Gastroesophageal sphincter (tissue), 3 donors: ENCODE measurements around the gene TMEM208.

Experiments
- EP300 ChIP-seq: sonication (generic); formaldehyde crosslinking; IDR thresholded peaks from one replicate; pipeline ENCODE4 v1.6.1; 2017; ENCODE audit warnings: antibody characterized with exemption, mild to moderate bottlenecking
- POLR2A ChIP-seq, 2 donors: fragments of 450-650 bp; IDR thresholded peaks; one replicate each; pipeline ENCODE4 v1.6.1; 2017; ENCODE audit warnings: antibody characterized with exemption in 2 of 2, mild to moderate bottlenecking in 2 of 2, moderate library complexity in 1 of 2
- TF ChIP-seq, protein P1 (sequence below), 4 experiments: fragments of 200-600 bp in 2 of 4; fragments of 450-650 bp in 2 of 4; sonication (generic) in 1 of 4; IDR thresholded peaks; one replicate each; pipeline ENCODE4 v1.5.1; 2017 to 2019; ENCODE audit warnings: antibody characterized with exemption in 4 of 4, mild to moderate bottlenecking in 2 of 4, moderate library complexity in 2 of 4

DNA sequence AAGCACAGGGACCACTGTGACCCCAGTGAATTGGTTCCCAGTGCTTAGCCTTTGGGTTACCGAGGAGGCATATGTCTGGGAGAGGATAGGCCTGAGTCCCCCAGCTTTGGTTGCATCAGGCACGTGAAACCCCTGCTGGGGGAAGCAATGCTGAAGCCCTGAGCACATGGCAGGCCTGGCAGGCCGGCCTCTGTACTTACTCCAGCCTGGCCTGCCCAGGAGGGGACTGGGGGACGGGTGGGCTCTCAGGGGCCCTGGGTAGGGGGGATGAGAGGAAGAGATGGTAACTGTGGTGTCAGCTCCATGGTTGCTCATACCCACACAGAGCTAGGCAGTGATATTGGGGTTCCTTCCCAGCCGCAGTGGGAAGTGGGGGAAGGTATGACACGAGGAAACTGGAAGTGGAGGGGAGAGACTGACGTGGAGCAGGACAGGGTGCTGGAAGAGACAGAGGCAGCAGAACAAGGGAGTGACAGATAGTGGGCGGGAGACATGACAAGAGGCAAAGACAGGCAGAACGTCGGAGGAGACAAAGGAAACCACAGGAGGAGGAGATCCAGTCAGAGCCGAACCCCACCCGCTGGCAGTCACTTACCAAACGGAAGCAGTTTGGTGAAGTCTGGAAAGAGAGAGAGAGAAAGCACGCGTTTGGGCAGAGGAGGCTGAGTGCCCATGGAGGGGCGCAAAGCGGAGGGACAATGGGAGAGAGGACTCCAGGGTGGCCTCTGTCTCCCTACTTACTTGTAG is 9.1 kb downstream of the TMEM208 start:
- TF ChIP-seq POLR2A (IDR thresholded peaks at IDR 0.05) (no peak), EP300 (no peak)
- TF ChIP-seq, protein P1, sequence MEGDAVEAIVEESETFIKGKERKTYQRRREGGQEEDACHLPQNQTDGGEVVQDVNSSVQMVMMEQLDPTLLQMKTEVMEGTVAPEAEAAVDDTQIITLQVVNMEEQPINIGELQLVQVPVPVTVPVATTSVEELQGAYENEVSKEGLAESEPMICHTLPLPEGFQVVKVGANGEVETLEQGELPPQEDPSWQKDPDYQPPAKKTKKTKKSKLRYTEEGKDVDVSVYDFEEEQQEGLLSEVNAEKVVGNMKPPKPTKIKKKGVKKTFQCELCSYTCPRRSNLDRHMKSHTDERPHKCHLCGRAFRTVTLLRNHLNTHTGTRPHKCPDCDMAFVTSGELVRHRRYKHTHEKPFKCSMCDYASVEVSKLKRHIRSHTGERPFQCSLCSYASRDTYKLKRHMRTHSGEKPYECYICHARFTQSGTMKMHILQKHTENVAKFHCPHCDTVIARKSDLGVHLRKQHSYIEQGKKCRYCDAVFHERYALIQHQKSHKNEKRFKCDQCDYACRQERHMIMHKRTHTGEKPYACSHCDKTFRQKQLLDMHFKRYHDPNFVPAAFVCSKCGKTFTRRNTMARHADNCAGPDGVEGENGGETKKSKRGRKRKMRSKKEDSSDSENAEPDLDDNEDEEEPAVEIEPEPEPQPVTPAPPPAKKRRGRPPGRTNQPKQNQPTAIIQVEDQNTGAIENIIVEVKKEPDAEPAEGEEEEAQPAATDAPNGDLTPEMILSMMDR (IDR thresholded peaks at IDR 0.05): no peak
